SJSA1 (cell line): ENCODE measurements around the gene RNF19B. TPM values are rescaled to one million over a fixed set of nuclear protein-coding genes. Genes with fewer than 3 reads are reported as not detected.

ENCODE experiments used
- DNase-seq, 2 experiments: peaks; one replicate each; pipeline ENCODE4 v3.0.0-alpha.2; 2015 to 2020; ENCODE audit warnings: low spot score in 2 of 2, low read depth in 1 of 2
- H3K27ac ChIP-seq: fragments of 250-450 bp; sonication (Bioruptor Pico); 2 replicates; pipeline ENCODE4 v1.5.1; 2020; ENCODE audit warnings: mild to moderate bottlenecking, moderate library complexity
- H3K27me3 ChIP-seq: fragments of 250-450 bp; sonication (Bioruptor Pico); replicated peaks from 2 replicates; pipeline ENCODE4 v1.5.1; 2020; ENCODE audit warnings: mild to moderate bottlenecking, moderate library complexity
- H3K36me3 ChIP-seq: fragments of 250-450 bp; sonication (Bioruptor Pico); 2 replicates; pipeline ENCODE4 v1.5.1; 2020; ENCODE audit warnings: mild to moderate bottlenecking
- H3K4me1 ChIP-seq: fragments of 250-450 bp; sonication (Bioruptor Pico); replicated peaks from 2 replicates; pipeline ENCODE4 v1.6.1; 2021; ENCODE audit warnings: mild to moderate bottlenecking
- H3K4me3 ChIP-seq: fragments of 250-450 bp; sonication (Bioruptor Pico); 2 replicates; pipeline ENCODE4 v1.5.1; 2020; ENCODE audit warnings: mild to moderate bottlenecking
- H3K9me3 ChIP-seq: fragments of 250-450 bp; sonication (Bioruptor Pico); replicated peaks from 2 replicates; pipeline ENCODE4 v1.5.1; 2020; ENCODE audit warnings: mild to moderate bottlenecking
- total RNA-seq: library from RNA; depleted of rRNA; stranded (reverse); fragments of >200 nt; shearing (Covaris generic); gene quantifications from 2 replicates; pipeline ENCODE4 v1.2.3, GENCODE V29; 2014; rRNA removed

RNF19B gene
- total RNA-seq, 1 experiment from 2014 or later, result 9.8 TPM

GRCh38 chr1:32887623-32888022 lies 77.0 kb downstream of the RNF19B start:
- H3K27ac ChIP-seq, result no peak overlapping the region
- H3K4me1 ChIP-seq, result peaks cover 11% of the 10 kb centered on the region
- H3K9me3 ChIP-seq, result no peaks in the 10 kb centered on the region; the same call in 1 of the 2 replicates
- peaks cover 43% of the 10 kb centered on the region for H3K27me3 ChIP-seq
- no peak overlapping the region for H3K4me3 ChIP-seq
- no peaks in the 10 kb centered on the region for H3K36me3 ChIP-seq
- DNase-seq, result no peak

GRCh38 chr1:32886828-32887414 lies 77.7 kb downstream of the RNF19B start:
- Histone ChIP-seq H3K27ac (no peak overlapping the region), H3K4me1 (peaks cover 11% of the 10 kb centered on the region), H3K4me3 (no peak overlapping the region), H3K27me3 (peaks cover 36% of the 10 kb centered on the region), H3K36me3 (no peaks in the 10 kb centered on the region), H3K9me3 (no peaks in the 10 kb centered on the region)
- DNase-seq, result no peak

Other genes starting within 250 kb of the RNF19B start
- 94.4 and 117 TPM in 2 replicates for gene YARS1, start 147.5 kb downstream of the RNF19B start, total RNA-seq
- gene S100PBP, start 147.2 kb downstream of the RNF19B start, total RNA-seq, result 27.5 and 67.8 TPM in 2 replicates
- 0.47 and 0.84 TPM in 2 replicates for gene FNDC5, start 93.9 kb downstream of the RNF19B start, total RNA-seq
- gene HPCA, start 78.3 kb downstream of the RNF19B start, total RNA-seq, result not detected in 2 replicates
- 61.2 and 68.6 TPM in 2 replicates for gene TMEM54, start 63.4 kb downstream of the RNF19B start, total RNA-seq
- 230 and 391 TPM in 2 replicates for gene AK2, start 72.1 kb upstream of the RNF19B start, total RNA-seq
- 3.0 and 9.7 TPM in 2 replicates for gene AZIN2, start 116.3 kb upstream of the RNF19B start, total RNA-seq
- gene TRIM62, start 217.2 kb upstream of the RNF19B start, total RNA-seq, result 4.1 and 6.2 TPM in 2 replicates